Mucosa of descending colon (tissue), 3 donors: ENCODE results near the gene TMTC3. TPM values are rescaled to one million over a fixed set of nuclear protein-coding genes. Genes with fewer than 3 reads are reported as not detected.

Experiments
- ATAC-seq: fragments of 200-7000 bp; cut with Tn5 transposase; one replicate; pipeline ENCODE4 v1.9.1; 2020; ENCODE audit warnings: mild to moderate bottlenecking, moderate library complexity
- DNase-seq, 3 donors: peaks; one replicate each; pipeline ENCODE4 v3.0.0-alpha.2; 2020
- H3K36me3 ChIP-seq: fragments of 200-600 bp; one replicate; pipeline ENCODE4 v1.8.0; 2021; ENCODE audit warnings: low read depth, mild to moderate bottlenecking
- H3K4me1 ChIP-seq: fragments of 200-600 bp; one replicate; pipeline ENCODE4 v1.8.0; 2021; ENCODE audit warnings: low read depth, mild to moderate bottlenecking
- H3K4me3 ChIP-seq: fragments of 200-600 bp; one replicate; pipeline ENCODE4 v1.8.0; 2021; ENCODE audit warnings: mild to moderate bottlenecking
- H3K9me3 ChIP-seq: fragments of 200-600 bp; one replicate; pipeline ENCODE4 v1.8.0; 2021; ENCODE audit warnings: mild to moderate bottlenecking
- intact Hi-C, 2 donors: fragments of 100-400 bp; cut with DNase I in 1 of 2; cut with micrococcal nuclease in 1 of 2; formaldehyde crosslinking; loops; one replicate each; pipeline versions ENCODE4 v1.11.0 to v1.11.1; 2022; cut with DNase I, micrococcal nuclease
- total RNA-seq, 3 donors: library from RNA; stranded (reverse); fragmentation: NEBNext Ultra II Directional in 2 of 3; extraction: Animal tissue kit (Norgen Biotek cat#: 25700) in 2 of 3; gene quantifications; one replicate each; pipeline versions ENCODE4 v1.2.1 to v1.2.4, GENCODE V29; 2021 to 2023
- TF ChIP-seq, protein P1 (sequence below): fragments of 200-600 bp; IDR thresholded peaks from one replicate; pipeline ENCODE4 v1.8.0; 2022; ENCODE audit warnings: antibody characterized with exemption, mild to moderate bottlenecking
- donor health status: DM: no; HTN: no; CAD: no; lungs with moderate emphysema.
- donor health status: DM: no; HTN: no; CAD: no.
- donor health status: DM: no; HTN: yes; CAD: no.

Gene TMTC3
- total RNA-seq, 3 donors from 2014 or later: 11.3 to 21.4 (median 15.8) TPM

DNA sequence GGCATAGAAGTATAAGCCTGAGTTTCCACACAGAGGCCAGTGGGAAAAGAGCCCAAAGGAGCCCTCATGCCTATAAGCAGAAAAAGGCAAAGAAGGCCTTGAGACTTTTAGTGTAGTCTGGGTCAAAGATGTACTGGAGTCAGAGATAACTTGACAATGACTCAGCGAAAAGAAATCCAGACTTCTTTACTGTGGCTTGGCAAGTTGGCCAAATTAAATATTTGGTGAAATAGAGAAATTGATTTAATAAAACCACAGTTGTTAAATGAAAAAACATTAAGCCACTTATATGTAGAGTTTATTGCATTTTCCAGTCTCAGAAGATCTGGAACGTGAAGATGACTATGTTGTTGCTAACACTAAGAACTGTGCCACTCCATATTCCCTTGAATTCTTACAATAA, 105.1 kb downstream of the TMTC3 start:
- Histone ChIP-seq H3K4me3 (no peak overlapping the region), H3K36me3 (no peaks in the 10 kb centered on the region), H3K4me1 (no peaks in the 10 kb centered on the region), H3K9me3 (no peaks in the 10 kb centered on the region)
- ATAC-seq: no peak
- intact Hi-C loops: no loop called here
- TF ChIP-seq, protein P1, sequence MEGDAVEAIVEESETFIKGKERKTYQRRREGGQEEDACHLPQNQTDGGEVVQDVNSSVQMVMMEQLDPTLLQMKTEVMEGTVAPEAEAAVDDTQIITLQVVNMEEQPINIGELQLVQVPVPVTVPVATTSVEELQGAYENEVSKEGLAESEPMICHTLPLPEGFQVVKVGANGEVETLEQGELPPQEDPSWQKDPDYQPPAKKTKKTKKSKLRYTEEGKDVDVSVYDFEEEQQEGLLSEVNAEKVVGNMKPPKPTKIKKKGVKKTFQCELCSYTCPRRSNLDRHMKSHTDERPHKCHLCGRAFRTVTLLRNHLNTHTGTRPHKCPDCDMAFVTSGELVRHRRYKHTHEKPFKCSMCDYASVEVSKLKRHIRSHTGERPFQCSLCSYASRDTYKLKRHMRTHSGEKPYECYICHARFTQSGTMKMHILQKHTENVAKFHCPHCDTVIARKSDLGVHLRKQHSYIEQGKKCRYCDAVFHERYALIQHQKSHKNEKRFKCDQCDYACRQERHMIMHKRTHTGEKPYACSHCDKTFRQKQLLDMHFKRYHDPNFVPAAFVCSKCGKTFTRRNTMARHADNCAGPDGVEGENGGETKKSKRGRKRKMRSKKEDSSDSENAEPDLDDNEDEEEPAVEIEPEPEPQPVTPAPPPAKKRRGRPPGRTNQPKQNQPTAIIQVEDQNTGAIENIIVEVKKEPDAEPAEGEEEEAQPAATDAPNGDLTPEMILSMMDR: no peak
- DNase-seq: no peak

- intact Hi-C loops: no loop called here
- H3K36me3 ChIP-seq: no peaks in the 10 kb centered on the region
- H3K4me1 ChIP-seq: no peaks in the 10 kb centered on the region
- no peaks in the 10 kb centered on the region for H3K9me3 ChIP-seq
- H3K4me3 ChIP-seq: no peak overlapping the region
- ATAC-seq (no peak), DNase-seq (no peak)
- TF ChIP-seq, protein P1: no peak
Observed at GRCh38 chr12:88248606-88249005, 106.5 kb downstream of the TMTC3 start.

Other genes starting within 250 kb of the TMTC3 start
- gene C12orf50, start 112.9 kb upstream of the TMTC3 start, total RNA-seq: under 1 TPM in 1 of 3 donors, not detected in 2; 0.06 TPM
- gene CEP290, start 219 bp upstream of the TMTC3 start, total RNA-seq: 10 to 100 TPM in 2 of 3 donors, 1 to 10 TPM in 1; 6.8 to 13.0 (median 12.1) TPM